Measurements from ENCODE around the gene PAQR4.

The PAQR4 gene

DNA sequence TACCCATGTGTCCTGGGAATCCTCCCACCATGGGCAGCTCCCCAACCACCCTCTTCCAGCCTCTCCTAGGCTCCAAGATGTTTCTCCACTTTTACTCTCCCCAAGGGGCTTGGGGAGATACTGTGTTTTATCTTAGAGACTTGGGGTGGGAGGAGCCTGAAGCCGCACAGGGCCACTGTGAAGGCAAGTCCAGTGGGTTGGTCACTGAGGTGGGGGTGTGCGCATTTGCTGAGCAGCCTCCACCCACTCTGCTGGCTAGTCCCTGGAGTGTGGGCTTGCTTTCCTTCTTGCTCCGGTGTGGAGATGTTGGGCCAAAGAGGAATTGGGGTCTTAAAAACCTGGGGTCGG is 39.5 kb downstream of the PAQR4 start:
- TF ChIP-seq, protein P1, sequence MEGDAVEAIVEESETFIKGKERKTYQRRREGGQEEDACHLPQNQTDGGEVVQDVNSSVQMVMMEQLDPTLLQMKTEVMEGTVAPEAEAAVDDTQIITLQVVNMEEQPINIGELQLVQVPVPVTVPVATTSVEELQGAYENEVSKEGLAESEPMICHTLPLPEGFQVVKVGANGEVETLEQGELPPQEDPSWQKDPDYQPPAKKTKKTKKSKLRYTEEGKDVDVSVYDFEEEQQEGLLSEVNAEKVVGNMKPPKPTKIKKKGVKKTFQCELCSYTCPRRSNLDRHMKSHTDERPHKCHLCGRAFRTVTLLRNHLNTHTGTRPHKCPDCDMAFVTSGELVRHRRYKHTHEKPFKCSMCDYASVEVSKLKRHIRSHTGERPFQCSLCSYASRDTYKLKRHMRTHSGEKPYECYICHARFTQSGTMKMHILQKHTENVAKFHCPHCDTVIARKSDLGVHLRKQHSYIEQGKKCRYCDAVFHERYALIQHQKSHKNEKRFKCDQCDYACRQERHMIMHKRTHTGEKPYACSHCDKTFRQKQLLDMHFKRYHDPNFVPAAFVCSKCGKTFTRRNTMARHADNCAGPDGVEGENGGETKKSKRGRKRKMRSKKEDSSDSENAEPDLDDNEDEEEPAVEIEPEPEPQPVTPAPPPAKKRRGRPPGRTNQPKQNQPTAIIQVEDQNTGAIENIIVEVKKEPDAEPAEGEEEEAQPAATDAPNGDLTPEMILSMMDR (IDR thresholded peaks at IDR 0.05; ENCODE audit: borderline replicate concordance, control extremely low read depth, extremely low read depth, insufficient read depth, missing control alignments) = no peak
- no peak for DNase-seq (ENCODE audit: low spot score)
- in situ Hi-C loops (cut with MboI; ENCODE audit: low sequenced_read_pairs, unreplicated experiment) = no loop called here

- DNase-seq (ENCODE audit: low spot score) = no peak
- in situ Hi-C loops (cut with MboI; ENCODE audit: low sequenced_read_pairs, unreplicated experiment) = no loop called here
- TF ChIP-seq, protein P1 (IDR thresholded peaks at IDR 0.05; ENCODE audit: borderline replicate concordance, control extremely low read depth, extremely low read depth, insufficient read depth, missing control alignments) = no peak
These were observed 40.6 kb downstream of the PAQR4 start for GRCh38 chr16:3009568-3010390.

- no peak for DNase-seq (ENCODE audit: low spot score)
- TF ChIP-seq, protein P1 (IDR thresholded peaks at IDR 0.05; ENCODE audit: borderline replicate concordance, control extremely low read depth, extremely low read depth, insufficient read depth, missing control alignments) = no peak
- in situ Hi-C loops (cut with MboI; ENCODE audit: low sequenced_read_pairs, unreplicated experiment) = no loop called here
These were observed 41.4 kb downstream of the PAQR4 start for GRCh38 chr16:3010510-3010909.

DNA sequence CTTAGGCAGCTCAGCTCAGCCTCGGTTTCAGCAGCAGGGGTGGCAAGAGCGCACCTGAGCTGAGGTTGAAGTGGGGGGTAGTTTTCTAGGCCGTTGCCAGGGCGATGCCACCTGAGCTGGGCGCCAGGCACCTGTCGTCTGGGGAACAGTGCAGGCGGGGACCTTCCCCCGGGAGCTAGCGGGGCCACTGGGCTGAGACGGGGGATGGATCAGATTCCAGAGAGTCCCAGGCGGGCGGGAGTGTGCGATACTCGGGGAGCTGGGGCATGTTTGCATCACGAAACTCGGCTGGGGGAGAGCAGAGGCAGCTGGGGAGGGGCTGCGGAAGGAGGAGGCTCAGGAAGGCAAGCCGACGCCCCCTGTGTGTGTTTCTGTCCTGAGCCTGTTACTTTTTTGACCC is 43.1 kb downstream of the PAQR4 start:
- TF ChIP-seq, protein P1 (IDR thresholded peaks at IDR 0.05; ENCODE audit: borderline replicate concordance, control extremely low read depth, extremely low read depth, insufficient read depth, missing control alignments) = no peak
- no peak for DNase-seq (ENCODE audit: low spot score)
- in situ Hi-C loops (cut with MboI; ENCODE audit: low sequenced_read_pairs, unreplicated experiment) = no loop called here

- no peak for DNase-seq (ENCODE audit: low spot score)
- TF ChIP-seq, protein P1 (IDR thresholded peaks at IDR 0.05; ENCODE audit: borderline replicate concordance, control extremely low read depth, extremely low read depth, insufficient read depth, missing control alignments) = no peak
- in situ Hi-C loops (cut with MboI; ENCODE audit: low sequenced_read_pairs, unreplicated experiment) = no loop called here
These were observed 43.8 kb downstream of the PAQR4 start, which contains the start of gene CLDN9 for GRCh38 chr16:3012828-3013420. TSS of gene CLDN9 (plus strand) at chr16:3012923. CDS start at chr16:3013363, 440 bp downstream.

- TF ChIP-seq, protein P1 (IDR thresholded peaks at IDR 0.05; ENCODE audit: borderline replicate concordance, control extremely low read depth, extremely low read depth, insufficient read depth, missing control alignments) = no peak
- in situ Hi-C loops (cut with MboI; ENCODE audit: low sequenced_read_pairs, unreplicated experiment) = no loop called here
- no peak for DNase-seq (ENCODE audit: low spot score)
These were observed 44.4 kb downstream of the PAQR4 start for GRCh38 chr16:3013491-3013951.
